Measurements from ENCODE around the gene ACAP2. TPM values are rescaled to one million over a fixed set of nuclear protein-coding genes. Genes with fewer than 3 reads are reported as not detected.

The ACAP2 gene
- total RNA-seq, 2 donors from 2014 or later = 78.6 to 85.8 TPM

DNA sequence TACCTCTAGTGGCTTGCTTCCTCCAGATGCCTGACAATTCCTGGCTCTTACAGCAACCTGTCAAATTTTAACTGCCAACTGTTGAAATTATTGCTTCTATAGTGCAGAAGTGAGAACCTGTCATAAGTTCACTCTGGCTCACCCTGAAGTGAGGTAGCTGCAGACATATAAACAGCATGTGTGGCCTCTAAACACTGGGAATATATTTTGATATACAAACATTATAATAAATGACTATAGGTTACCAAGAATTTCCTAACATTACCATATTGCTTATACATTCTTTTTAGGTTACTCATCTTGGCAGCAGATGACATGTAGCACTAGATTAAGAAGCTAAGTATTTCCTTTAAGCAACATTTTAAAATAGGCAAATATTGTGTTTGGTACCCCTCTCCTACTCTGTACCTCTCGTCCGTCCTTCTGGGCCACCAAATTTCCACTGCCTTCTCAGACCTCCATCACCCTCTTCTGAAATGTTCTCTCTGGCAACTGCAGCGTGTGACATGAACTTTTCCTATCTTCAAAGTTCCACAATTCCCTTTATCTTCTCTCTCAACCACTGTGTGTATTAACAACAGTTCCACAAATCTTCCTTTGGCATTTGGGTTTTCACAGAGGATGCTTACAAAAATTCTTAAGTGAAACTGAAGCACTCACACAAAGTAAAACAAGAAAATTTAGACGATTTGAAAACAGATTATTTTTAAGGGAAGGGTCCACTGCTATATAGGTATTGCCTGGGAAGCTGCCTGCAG is 156.5 kb downstream of the ACAP2 start:
- Mint-ChIP-seq H3K4me1 (peaks cover 7% of the 10 kb centered on the region), H3K4me3 (no peak overlapping the region), H3K27ac (peak overlapping the region; percentile 72), H3K27me3 (no peaks in the 10 kb centered on the region), H3K36me3 (ENCODE audit: low read depth) (peaks cover 3% of the 10 kb centered on the region)
- H3K9me3 ChIP-seq (ENCODE audit: control insufficient read depth, low read length, poor library complexity, severe bottlenecking) = no peaks in the 10 kb centered on the region
- no peak for ATAC-seq
- DNase-seq = no peak

DNA sequence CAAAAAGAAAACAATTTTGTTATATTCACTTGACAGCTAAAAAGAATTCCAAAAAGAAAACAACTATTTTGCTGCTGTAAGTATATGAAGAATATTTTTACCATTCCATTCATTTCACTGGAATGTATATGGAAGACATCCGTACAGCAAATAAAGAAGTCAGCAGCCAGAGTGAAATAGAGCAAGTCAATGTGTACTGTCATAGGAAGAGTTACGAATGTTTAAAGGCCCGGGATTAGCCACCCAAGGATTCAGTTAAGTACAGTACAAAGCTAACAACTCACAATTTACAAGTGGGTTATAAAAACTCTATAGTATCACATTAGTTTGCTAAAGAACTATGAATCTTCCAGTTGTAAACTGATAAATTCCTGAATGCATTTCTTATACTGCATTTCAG is 157.4 kb downstream of the ACAP2 start:
- DNase-seq = no peak
- ATAC-seq = no peak
- Mint-ChIP-seq H3K4me1 (peaks cover 7% of the 10 kb centered on the region), H3K27me3 (no peaks in the 10 kb centered on the region), H3K27ac (no peak overlapping the region), H3K36me3 (ENCODE audit: low read depth) (peaks cover 3% of the 10 kb centered on the region), H3K4me3 (no peak overlapping the region)
- no peaks in the 10 kb centered on the region for H3K9me3 ChIP-seq (ENCODE audit: control insufficient read depth, low read length, poor library complexity, severe bottlenecking)

DNA sequence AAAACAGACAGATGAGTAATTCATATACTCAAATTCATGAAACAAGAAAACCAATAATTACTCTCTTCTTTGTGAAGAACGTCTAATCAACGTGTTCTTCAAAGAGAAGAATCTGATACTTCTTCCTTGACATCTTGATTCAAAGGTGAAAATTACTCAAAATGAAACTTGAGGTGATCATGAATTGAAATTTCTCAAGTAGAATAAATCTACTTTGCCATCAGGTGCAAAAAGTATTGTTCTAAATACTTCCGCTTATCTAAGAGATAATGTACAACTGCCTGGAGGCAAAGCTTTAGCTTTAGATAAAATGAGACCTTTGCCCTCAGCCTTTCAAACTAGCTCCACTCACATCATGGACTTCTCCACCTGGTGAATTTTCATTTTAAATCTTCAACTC is 158.0 kb downstream of the ACAP2 start:
- no peak for ATAC-seq

DNA sequence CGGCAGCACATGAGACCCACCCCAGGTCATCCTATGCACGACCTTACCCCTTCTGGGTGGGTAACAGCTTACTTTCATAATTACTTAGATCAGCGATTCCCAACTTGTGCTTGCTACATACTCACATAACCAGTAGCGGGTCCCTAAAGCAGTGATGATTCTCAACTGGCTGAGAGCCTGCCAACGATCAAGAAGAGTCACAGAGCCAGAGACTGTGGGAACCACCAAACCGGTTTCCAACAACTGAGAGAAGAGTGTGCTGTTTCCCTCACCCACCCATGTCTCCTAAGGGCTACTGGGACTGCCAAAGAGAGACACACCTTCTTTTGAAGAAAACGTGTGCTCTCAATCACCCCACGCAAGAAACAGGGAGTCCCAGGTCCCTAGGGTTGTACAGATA is 159.9 kb downstream of the ACAP2 start:
- DNase-seq (no peak), ATAC-seq (no peak)
- no peaks in the 10 kb centered on the region for H3K9me3 ChIP-seq (ENCODE audit: control insufficient read depth, low read length, poor library complexity, severe bottlenecking)
- no peaks in the 10 kb centered on the region for H3K27me3 Mint-ChIP-seq
- H3K4me1 Mint-ChIP-seq = peaks cover 7% of the 10 kb centered on the region
- no peak overlapping the region for H3K4me3 Mint-ChIP-seq
- H3K36me3 Mint-ChIP-seq (ENCODE audit: low read depth) = peaks cover 3% of the 10 kb centered on the region
- peak overlapping the region; percentile 34 for H3K27ac Mint-ChIP-seq

More for the DNA sequence above, 158.0 kb downstream of the ACAP2 start:
- Mint-ChIP-seq H3K36me3 (ENCODE audit: low read depth) (peaks cover 3% of the 10 kb centered on the region), H3K27ac (no peak overlapping the region), H3K4me3 (no peak overlapping the region), H3K27me3 (no peaks in the 10 kb centered on the region), H3K4me1 (peaks cover 7% of the 10 kb centered on the region)
- no peaks in the 10 kb centered on the region for H3K9me3 ChIP-seq (ENCODE audit: control insufficient read depth, low read length, poor library complexity, severe bottlenecking)
- no peak for DNase-seq

DNA sequence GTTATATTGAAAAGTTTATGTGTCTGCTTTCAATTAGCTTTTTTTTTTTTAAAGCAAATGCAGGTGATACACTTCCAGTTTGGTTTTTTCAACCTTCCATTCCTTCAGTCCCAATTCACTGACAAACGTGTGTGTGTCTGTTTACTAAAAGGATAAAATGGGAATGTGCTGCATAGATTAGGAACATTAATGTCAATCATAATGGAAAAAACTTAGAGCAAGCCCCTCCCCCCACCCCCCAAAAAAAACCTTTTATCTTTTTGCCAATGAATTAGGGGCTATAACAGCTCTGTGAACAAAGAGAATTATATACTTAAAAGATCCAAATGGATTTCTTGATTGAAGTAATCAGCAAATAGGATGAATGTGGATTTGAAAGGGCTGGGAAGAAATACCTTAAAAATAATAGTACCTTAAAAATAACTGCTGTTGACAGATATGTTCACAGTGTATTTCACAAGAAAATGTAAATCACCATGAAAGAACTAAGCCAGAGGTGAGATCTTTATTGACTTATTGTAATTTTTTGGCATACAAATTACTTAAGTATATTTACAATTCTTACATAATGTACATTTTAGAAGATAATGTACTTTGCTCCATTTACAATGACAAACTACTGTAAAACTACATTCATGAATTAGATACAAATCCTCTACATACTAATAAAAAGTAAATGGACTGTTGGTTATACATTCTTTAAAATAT is 168.4 kb downstream of the ACAP2 start:
- Mint-ChIP-seq H3K36me3 (ENCODE audit: low read depth) (no peaks in the 10 kb centered on the region), H3K27me3 (no peaks in the 10 kb centered on the region), H3K4me1 (peaks cover 7% of the 10 kb centered on the region), H3K27ac (peak overlapping the region; percentile 9), H3K4me3 (no peak overlapping the region)
- no peak for DNase-seq
- no peak for ATAC-seq
- H3K9me3 ChIP-seq (ENCODE audit: control insufficient read depth, low read length, poor library complexity, severe bottlenecking) = no peaks in the 10 kb centered on the region

DNA sequence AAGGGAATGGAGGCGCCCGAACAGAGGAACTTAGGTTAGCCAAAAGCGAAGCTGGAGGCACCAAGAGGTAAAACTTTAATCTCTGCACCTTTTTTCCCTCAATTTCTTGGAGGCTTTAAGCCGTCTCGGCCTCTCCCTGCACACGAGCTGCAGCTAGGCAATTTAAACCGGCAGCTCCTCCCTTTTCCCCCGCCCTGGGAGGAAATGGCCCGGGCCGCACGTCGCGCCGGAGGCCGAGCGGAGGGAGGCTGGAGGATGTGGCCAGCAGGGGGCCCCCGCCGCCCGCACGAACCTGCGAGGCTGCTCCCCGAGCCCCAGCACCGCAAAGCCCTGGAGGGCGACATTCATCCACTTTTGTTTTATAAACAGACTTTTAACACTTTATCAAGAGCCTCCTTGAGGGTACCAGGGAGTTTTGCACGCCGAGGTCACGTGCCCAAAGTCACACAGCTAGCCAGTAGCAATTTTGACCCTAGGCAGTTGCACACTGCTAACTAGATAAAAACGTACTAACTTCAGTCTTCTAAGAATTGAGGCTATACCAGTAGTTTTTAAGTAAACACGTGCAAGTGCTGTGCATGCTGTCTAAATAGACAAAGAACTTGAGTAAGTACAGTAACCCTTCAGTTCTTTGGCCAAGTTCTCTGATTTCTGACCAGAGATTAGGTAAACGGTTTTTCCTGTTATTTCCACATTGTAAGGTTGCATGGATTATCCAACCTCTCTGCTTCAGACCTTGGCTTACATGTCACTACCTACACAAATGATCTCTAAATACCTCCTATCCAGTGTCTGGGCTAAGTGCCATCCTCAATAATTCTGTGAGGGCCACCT is 171.2 kb downstream of the ACAP2 start:
- DNase-seq (peak; percentile 76 to 80 (median 78)), ATAC-seq (peak; percentile 72)
- Mint-ChIP-seq H3K27me3 (no peaks in the 10 kb centered on the region), H3K27ac (peak overlapping the region; percentile 41), H3K36me3 (ENCODE audit: low read depth) (no peaks in the 10 kb centered on the region), H3K4me3 (peak overlapping the region; percentile 88), H3K4me1 (peaks cover 17% of the 10 kb centered on the region)
- no peaks in the 10 kb centered on the region for H3K9me3 ChIP-seq (ENCODE audit: control insufficient read depth, low read length, poor library complexity, severe bottlenecking)

DNA sequence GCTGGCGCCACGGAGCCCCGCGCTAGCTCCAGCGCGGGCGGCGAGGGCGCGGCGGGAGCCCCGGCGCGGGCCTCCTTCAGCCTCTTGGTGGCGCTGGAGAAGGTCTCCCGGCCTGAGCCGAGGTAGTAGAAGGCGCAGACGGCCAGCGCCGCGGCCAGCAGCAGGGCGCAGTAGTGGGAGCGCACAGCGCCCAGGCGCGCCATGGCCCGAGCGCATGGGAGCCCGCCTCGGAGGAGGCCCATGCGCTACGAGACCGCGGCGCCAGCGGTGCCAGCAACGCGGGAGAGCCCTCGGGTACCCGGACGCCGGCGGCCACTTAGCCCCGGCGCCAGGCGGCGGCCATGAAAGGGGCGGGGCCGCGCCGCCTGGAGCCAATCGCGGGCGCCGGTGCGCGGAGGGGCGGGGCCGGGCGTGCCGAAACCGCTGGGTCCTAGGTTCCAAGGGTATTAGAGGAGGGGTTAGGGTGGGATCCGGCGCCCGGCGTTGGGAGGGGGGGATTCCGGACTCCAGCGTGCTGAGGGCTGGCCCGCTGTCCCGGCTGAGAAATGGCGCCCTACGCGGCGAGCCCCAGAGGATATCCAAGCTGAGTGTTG is 171.9 kb downstream of the ACAP2 start, which contains the start of gene XXYLT1:
XXYLT1 (minus strand) TSS at position 343 of the 593 bp plus-strand sequence; CDS start at position 242, 101 bp downstream.
- H3K9me3 ChIP-seq (ENCODE audit: control insufficient read depth, low read length, poor library complexity, severe bottlenecking) = no peaks in the 10 kb centered on the region
- ATAC-seq (peak; percentile 88), DNase-seq (peak; percentile 83 to 86 (median 83))
- H3K4me1 Mint-ChIP-seq = peaks cover 17% of the 10 kb centered on the region
- H3K27me3 Mint-ChIP-seq = no peaks in the 10 kb centered on the region
- H3K36me3 Mint-ChIP-seq (ENCODE audit: low read depth) = no peaks in the 10 kb centered on the region
- H3K4me3 Mint-ChIP-seq = peak within 1 kb of the TSS; percentile 88
- peak within 1 kb of the TSS; percentile 84 for H3K27ac Mint-ChIP-seq

DNA sequence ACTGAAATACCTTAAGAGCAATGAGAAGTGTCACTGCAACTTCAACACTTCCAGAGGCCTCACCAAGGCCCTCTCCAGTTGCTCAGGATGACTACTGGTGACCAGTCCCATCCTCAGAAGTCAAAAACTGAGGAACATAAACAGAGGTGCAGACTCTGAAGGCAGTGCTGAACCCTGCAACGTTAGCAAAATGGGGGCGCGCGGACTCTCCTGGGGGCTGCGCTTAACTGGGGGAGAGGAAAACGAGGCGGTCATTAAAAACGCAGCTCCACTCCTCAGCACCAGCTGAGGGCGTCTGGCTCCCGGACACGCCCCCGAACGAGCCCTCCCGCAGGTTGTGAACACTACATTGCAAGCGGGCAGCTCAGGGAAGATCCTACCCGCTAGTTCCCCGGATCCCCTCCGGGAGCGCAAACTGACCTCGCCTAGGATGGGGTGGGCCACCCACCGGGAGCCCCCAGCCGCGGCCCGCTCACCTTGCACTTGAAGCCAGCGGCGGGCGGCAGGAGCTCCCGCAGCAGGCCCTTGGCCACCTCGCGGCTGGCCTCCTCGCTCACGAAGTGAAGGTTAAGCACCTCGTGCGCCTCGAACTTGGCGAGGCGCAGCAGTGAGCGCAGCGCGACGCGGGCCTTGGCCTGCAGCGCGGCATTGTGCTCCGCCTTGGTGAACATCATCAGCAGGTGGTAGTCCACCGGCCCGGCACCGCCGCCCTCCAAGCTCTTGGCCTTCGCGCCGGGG is 172.6 kb downstream of the ACAP2 start:
- no peaks in the 10 kb centered on the region for H3K27me3 Mint-ChIP-seq
- no peaks in the 10 kb centered on the region for H3K9me3 ChIP-seq (ENCODE audit: control insufficient read depth, low read length, poor library complexity, severe bottlenecking)
- peaks cover 17% of the 10 kb centered on the region for H3K4me1 Mint-ChIP-seq
- ATAC-seq (no peak), DNase-seq (no peak)
- peaks cover 2% of the 10 kb centered on the region for H3K36me3 Mint-ChIP-seq (ENCODE audit: low read depth)
- H3K4me3 Mint-ChIP-seq = peak overlapping the region; percentile 88
- H3K27ac Mint-ChIP-seq = peak overlapping the region; percentile 84

DNA sequence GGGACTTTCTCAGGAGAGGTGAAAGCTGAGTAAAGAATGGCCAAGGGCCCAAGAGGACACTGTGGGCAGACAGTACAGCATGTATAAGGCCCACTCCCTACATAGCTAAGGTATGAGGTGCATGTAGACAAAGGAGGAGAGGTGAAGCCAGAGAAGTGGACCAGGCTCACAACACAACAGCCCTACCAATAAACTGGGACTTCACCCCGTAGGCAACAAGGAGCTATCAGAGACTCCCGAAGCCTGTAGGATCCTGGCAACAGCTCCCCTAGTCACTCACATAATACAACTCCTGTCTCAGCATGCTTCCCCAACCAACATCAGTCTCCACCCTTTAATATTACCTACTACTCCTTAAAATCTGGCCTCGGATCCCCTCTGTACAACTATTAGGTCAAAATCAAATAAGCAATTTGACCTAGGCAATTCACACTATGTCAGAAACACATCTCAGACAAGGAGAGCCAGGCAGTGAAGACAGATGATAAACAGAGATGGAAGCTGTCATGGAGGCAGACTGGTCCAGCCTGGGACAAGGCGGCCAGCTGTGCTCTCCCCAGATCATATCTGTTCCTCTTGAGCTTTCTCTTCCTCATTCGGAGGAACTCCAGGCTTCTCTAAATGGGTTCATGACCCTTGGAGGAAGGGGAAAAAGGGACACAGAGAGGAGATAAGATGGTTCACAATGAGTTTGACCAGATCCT is 173.3 kb downstream of the ACAP2 start:
- no peaks in the 10 kb centered on the region for H3K9me3 ChIP-seq (ENCODE audit: control insufficient read depth, low read length, poor library complexity, severe bottlenecking)
- Mint-ChIP-seq H3K27me3 (no peaks in the 10 kb centered on the region), H3K4me3 (peak overlapping the region; percentile 88), H3K36me3 (ENCODE audit: low read depth) (peaks cover 3% of the 10 kb centered on the region), H3K27ac (peak overlapping the region; percentile 84), H3K4me1 (peaks cover 19% of the 10 kb centered on the region)
- DNase-seq (no peak), ATAC-seq (no peak)

DNA sequence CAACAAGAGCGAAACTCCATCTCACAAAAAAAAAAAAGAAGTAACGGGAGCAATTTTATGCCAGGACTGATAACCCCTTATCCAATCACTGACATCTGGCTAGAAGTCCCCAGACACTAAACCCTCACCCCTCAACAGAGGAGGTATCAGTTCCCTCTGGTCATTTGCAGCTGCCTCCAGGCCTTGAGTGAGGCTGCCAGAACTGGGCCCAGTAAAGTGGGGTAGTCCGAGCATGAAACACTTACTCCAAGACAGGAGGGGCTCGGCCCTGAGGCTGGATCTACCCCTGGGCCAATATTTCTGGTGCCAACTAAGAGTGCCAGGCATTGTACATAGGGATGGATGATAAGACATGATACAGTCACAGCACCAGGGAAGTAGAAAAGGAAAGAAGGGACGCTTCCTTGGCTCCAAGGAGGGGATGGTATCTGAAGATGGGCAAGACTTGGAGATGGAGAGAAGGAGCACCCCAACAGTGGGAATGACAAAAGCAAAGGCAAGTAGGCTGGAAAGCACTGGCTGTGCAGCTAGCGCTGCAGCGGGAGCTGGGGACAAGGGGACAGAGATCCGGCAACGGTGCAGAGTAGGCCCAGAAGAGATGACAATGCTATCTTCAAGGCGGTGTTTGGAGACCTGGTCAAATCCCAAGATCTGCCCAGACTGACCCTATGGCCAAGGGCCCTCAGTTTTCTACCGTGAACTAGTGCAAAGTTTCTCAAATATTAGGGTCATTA is 174.1 kb downstream of the ACAP2 start:
- H3K9me3 ChIP-seq (ENCODE audit: control insufficient read depth, low read length, poor library complexity, severe bottlenecking) = no peaks in the 10 kb centered on the region
- Mint-ChIP-seq H3K4me1 (peaks cover 21% of the 10 kb centered on the region), H3K27ac (peak overlapping the region; percentile 65), H3K27me3 (no peaks in the 10 kb centered on the region), H3K4me3 (peak overlapping the region; percentile 88), H3K36me3 (ENCODE audit: low read depth) (peaks cover 3% of the 10 kb centered on the region)
- DNase-seq (no peak), ATAC-seq (no peak)

DNA sequence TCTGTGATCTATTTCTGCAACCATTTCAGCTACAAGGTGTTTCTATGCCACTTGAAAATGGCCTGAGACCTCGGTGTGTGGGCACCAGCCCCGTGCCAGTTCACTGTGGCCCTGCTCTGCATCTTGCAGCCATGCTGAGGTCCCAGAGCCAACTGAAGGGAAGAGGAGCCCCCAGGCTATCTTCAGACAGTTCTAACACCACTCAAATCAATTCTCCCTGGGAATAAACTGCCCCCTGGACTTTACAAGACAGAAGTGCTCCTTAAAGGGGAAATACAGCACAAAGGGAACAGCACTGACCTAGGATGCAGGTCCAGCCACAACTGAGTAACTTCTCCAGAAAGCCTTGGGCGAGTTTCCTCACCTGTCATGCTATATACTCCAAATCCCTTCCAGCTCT is 175.7 kb downstream of the ACAP2 start:
- ATAC-seq (no peak), DNase-seq (no peak)
- no peak overlapping the region for H3K27ac Mint-ChIP-seq
- no peaks in the 10 kb centered on the region for H3K9me3 ChIP-seq (ENCODE audit: control insufficient read depth, low read length, poor library complexity, severe bottlenecking)
- H3K4me1 Mint-ChIP-seq = peaks cover 21% of the 10 kb centered on the region
- no peak overlapping the region for H3K4me3 Mint-ChIP-seq
- peaks cover 3% of the 10 kb centered on the region for H3K36me3 Mint-ChIP-seq (ENCODE audit: low read depth)
- H3K27me3 Mint-ChIP-seq = no peaks in the 10 kb centered on the region
